ENCODE measurements around the gene GORASP2.

- TF ChIP-seq EZH2 (IDR thresholded peaks at IDR 0.05) = no peak
- no peak for TF ChIP-seq POLR2AphosphoS5 (IDR thresholded peaks at IDR 0.05; ENCODE audit: borderline replicate concordance, low read depth, low read length)
These were observed 56.4 kb downstream of the GORASP2 start for GRCh38 chr2:170985407-170985806.
